ENCODE measurements around the gene CDX1. TPM values are rescaled to one million over a fixed set of nuclear protein-coding genes. Genes with fewer than 3 reads are reported as not detected.

CDX1 gene
- total RNA-seq, 1 experiment from 2014 or later = 0.22 TPM

DNA sequence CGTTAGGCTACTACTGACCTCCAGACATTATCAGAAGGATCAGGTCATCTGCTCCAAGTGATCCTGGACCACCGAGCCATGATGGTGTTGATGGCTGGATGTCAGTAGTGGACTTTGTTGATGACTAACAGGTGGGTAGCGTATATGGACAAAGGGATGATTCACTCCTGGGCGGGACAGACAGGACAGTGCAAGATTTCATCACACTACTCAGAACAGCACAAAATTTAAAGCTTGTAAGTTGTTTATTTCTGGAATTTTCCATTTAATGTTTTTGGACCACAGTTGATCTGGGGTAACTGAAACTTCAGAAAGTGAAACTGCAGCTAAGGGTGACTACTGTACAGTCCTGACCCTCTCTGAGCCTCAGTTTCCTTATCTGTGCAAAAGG lies 23.6 kb upstream of the CDX1 start:
- Mint-ChIP-seq H3K4me1 (peaks cover 43 to 60% of the 10 kb centered on the region in 2 experiments), H3K27me3 (ENCODE audit: low read depth) (peaks cover 7% of the 10 kb centered on the region), H3K9me3 (no peaks in the 10 kb centered on the region), H3K36me3 (ENCODE audit: insufficient read depth in 1 of 3, low read depth in 3 of 3) (no peaks in the 10 kb centered on the region), H3K27ac (no peak overlapping the region), H3K4me3 (no peak overlapping the region)
- Histone ChIP-seq H2AK5ac (ENCODE audit: insufficient read length, low read length) (no peak overlapping the region), H2BK120ac (ENCODE audit: low read depth, low read length, poor library complexity, severe bottlenecking) (no peak overlapping the region), H3K27ac (ENCODE audit: insufficient read length, low read depth, low read length) (no peak overlapping the region), H4K91ac (ENCODE audit: insufficient read length, low read depth, low read length) (no peak overlapping the region), H3K27me3 (ENCODE audit: insufficient read depth, low read length) (no peaks in the 10 kb centered on the region), H3K4me1 (ENCODE audit: insufficient read depth, low read length) (peaks cover 13% of the 10 kb centered on the region; the same call in 1 of the 2 replicates), H4K20me1 (ENCODE audit: control insufficient read depth, insufficient read depth, insufficient read length) (no peaks in the 10 kb centered on the region), H3K9me3 (ENCODE audit: control insufficient read depth, low read depth, low read length) (no peaks in the 10 kb centered on the region), H2AFZ (ENCODE audit: low read length) (no peak overlapping the region), H3K18ac (ENCODE audit: insufficient read length, low read depth, low read length) (no peak overlapping the region), H3K79me1 (ENCODE audit: insufficient read depth, low read depth, low read length, poor library complexity, severe bottlenecking) (no peaks in the 10 kb centered on the region), H2BK15ac (ENCODE audit: low read depth, low read length) (no peak overlapping the region), H3K9ac (ENCODE audit: extremely low read depth, insufficient read length, low read length) (no peak overlapping the region), H2BK5ac (ENCODE audit: insufficient read length, low read length) (no peak overlapping the region), H3T11ph (ENCODE audit: low read length) (no peak overlapping the region), H2BK20ac (ENCODE audit: low read depth, low read length, poor library complexity, severe bottlenecking) (no peak overlapping the region), H3K23ac (ENCODE audit: insufficient read length, low read depth, low read length) (no peak overlapping the region), H4K8ac (replicated peaks; ENCODE audit: insufficient read length, low read depth, low read length) (no peak overlapping the region), H3K56ac (ENCODE audit: insufficient read length, low read depth, low read length) (no peak overlapping the region), H3K14ac (ENCODE audit: insufficient read depth, low read length) (no peak overlapping the region), H4K5ac (ENCODE audit: insufficient read length, low read depth, low read length) (no peak overlapping the region), H2BK12ac (ENCODE audit: insufficient read length, low read depth, low read length) (no peak overlapping the region), H3K4ac (ENCODE audit: low read depth, low read length) (no peak overlapping the region), H3K23me2 (ENCODE audit: insufficient read length, low read depth, low read length, poor library complexity, severe bottlenecking) (no peaks in the 10 kb centered on the region), H3K79me2 (ENCODE audit: insufficient read depth, low read length) (no peaks in the 10 kb centered on the region), H3K4me2 (ENCODE audit: insufficient read depth, insufficient read length, low read length) (no peak overlapping the region)
- WGBS (ENCODE audit: extremely low coverage, insufficient read length, low lambda C conversion rate) = no CpG with 5 or more reads among the region's 4 CpGs
- DNase-seq = no peak
- TF ChIP-seq, protein P1, sequence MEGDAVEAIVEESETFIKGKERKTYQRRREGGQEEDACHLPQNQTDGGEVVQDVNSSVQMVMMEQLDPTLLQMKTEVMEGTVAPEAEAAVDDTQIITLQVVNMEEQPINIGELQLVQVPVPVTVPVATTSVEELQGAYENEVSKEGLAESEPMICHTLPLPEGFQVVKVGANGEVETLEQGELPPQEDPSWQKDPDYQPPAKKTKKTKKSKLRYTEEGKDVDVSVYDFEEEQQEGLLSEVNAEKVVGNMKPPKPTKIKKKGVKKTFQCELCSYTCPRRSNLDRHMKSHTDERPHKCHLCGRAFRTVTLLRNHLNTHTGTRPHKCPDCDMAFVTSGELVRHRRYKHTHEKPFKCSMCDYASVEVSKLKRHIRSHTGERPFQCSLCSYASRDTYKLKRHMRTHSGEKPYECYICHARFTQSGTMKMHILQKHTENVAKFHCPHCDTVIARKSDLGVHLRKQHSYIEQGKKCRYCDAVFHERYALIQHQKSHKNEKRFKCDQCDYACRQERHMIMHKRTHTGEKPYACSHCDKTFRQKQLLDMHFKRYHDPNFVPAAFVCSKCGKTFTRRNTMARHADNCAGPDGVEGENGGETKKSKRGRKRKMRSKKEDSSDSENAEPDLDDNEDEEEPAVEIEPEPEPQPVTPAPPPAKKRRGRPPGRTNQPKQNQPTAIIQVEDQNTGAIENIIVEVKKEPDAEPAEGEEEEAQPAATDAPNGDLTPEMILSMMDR (conservative IDR thresholded peaks at IDR 0.05) = no peak

Measured in H9 (cell line).